Measurements from ENCODE around the gene PCDHGC4.

PCDHGC4 gene

DNA sequence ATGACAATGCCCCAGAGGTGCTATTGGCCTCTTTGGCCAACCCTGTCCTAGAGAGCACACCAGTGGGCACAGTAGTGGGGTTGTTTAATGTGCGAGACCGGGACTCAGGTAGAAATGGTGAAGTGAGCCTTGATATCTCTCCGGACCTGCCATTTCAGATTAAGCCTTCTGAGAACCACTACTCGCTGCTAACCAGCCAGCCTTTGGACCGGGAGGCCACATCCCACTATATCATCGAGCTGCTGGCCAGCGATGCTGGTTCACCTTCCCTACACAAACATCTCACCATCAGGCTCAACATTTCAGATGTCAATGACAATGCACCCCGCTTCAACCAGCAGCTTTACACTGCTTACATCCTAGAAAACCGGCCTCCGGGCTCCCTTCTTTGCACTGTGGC is 5.4 kb downstream of the PCDHGC4 start:
- TF ChIP-seq, protein P1, sequence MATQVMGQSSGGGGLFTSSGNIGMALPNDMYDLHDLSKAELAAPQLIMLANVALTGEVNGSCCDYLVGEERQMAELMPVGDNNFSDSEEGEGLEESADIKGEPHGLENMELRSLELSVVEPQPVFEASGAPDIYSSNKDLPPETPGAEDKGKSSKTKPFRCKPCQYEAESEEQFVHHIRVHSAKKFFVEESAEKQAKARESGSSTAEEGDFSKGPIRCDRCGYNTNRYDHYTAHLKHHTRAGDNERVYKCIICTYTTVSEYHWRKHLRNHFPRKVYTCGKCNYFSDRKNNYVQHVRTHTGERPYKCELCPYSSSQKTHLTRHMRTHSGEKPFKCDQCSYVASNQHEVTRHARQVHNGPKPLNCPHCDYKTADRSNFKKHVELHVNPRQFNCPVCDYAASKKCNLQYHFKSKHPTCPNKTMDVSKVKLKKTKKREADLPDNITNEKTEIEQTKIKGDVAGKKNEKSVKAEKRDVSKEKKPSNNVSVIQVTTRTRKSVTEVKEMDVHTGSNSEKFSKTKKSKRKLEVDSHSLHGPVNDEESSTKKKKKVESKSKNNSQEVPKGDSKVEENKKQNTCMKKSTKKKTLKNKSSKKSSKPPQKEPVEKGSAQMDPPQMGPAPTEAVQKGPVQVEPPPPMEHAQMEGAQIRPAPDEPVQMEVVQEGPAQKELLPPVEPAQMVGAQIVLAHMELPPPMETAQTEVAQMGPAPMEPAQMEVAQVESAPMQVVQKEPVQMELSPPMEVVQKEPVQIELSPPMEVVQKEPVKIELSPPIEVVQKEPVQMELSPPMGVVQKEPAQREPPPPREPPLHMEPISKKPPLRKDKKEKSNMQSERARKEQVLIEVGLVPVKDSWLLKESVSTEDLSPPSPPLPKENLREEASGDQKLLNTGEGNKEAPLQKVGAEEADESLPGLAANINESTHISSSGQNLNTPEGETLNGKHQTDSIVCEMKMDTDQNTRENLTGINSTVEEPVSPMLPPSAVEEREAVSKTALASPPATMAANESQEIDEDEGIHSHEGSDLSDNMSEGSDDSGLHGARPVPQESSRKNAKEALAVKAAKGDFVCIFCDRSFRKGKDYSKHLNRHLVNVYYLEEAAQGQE (IDR thresholded peaks at IDR 0.05; ENCODE audit: insufficient read depth in 1 of 2, low read depth in 2 of 2, low read length in 2 of 2): no peak
- no peak for TF ChIP-seq TAF1 (IDR thresholded peaks at IDR 0.05; ENCODE audit: borderline replicate concordance, insufficient read depth, low read length)
- TF ChIP-seq SIN3A (IDR thresholded peaks at IDR 0.05; ENCODE audit: borderline replicate concordance, insufficient read depth, low read length): no peak
- no peak for TF ChIP-seq FOXP2 (optimal IDR thresholded peaks at IDR 0.05; ENCODE audit: borderline replicate concordance, extremely low read depth, extremely low read length, insufficient read depth)
- TF ChIP-seq POLR2AphosphoS5 (IDR thresholded peaks at IDR 0.05; ENCODE audit: low read depth, low read length): no peak

DNA sequence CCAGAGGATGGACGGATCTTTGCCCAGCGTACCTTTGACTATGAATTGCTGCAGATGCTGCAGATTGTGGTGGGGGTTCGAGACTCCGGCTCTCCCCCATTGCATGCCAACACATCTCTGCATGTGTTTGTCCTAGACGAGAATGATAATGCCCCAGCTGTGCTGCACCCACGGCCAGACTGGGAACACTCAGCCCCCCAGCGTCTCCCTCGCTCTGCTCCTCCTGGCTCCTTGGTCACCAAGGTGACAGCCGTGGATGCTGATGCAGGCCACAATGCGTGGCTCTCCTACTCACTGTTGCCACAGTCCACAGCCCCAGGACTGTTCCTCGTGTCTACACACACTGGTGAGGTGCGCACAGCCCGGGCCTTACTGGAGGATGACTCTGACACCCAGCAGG is 5.9 kb downstream of the PCDHGC4 start:
- TF ChIP-seq, protein P1 (IDR thresholded peaks at IDR 0.05; ENCODE audit: insufficient read depth in 1 of 2, low read depth in 2 of 2, low read length in 2 of 2): no peak
- no peak for TF ChIP-seq TAF1 (IDR thresholded peaks at IDR 0.05; ENCODE audit: borderline replicate concordance, insufficient read depth, low read length)
- TF ChIP-seq POLR2AphosphoS5 (IDR thresholded peaks at IDR 0.05; ENCODE audit: low read depth, low read length): no peak
- no peak for TF ChIP-seq FOXP2 (optimal IDR thresholded peaks at IDR 0.05; ENCODE audit: borderline replicate concordance, extremely low read depth, extremely low read length, insufficient read depth)
- TF ChIP-seq SIN3A (IDR thresholded peaks at IDR 0.05; ENCODE audit: borderline replicate concordance, insufficient read depth, low read length): no peak

DNA sequence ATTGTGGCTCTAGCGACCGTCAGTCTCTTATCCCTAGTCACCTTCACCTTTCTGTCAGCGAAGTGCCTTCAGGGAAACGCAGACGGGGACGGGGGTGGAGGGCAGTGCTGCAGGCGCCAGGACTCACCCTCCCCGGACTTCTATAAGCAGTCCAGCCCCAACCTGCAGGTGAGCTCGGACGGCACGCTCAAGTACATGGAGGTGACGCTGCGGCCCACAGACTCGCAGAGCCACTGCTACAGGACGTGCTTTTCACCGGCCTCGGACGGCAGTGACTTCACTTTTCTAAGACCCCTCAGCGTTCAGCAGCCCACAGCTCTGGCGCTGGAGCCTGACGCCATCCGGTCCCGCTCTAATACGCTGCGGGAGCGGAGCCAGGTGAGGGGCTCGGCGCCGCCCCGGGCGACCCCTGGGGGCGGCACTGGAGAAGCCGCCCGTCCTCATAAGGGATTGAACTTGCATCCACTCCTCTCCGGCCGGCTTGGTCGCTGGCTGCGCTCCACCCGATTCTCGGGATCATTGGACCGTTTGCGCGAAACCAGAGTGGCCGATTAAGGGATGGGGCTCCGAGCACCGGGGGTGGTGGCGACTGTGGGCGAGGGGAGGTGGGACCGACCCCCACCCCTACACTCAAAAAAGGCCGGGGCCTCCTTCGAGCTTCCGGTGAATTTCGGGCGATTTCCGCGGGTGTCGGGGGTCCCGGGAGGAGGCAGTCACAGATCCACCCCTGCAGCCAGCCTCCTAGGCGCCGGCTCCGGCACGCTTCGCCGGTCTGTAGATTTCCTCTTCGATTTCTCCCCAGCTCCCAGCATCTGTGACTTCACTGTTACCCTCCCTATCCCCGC is 6.7 kb downstream of the PCDHGC4 start:
- TF ChIP-seq SIN3A (IDR thresholded peaks at IDR 0.05; ENCODE audit: borderline replicate concordance, insufficient read depth, low read length) (no peak), FOXP2 (optimal IDR thresholded peaks at IDR 0.05; ENCODE audit: borderline replicate concordance, extremely low read depth, extremely low read length, insufficient read depth) (no peak), TAF1 (IDR thresholded peaks at IDR 0.05; ENCODE audit: borderline replicate concordance, insufficient read depth, low read length) (no peak), POLR2AphosphoS5 (IDR thresholded peaks at IDR 0.05; ENCODE audit: low read depth, low read length) (no peak)
- TF ChIP-seq, protein P1 (IDR thresholded peaks at IDR 0.05; ENCODE audit: insufficient read depth in 1 of 2, low read depth in 2 of 2, low read length in 2 of 2): no peak

DNA sequence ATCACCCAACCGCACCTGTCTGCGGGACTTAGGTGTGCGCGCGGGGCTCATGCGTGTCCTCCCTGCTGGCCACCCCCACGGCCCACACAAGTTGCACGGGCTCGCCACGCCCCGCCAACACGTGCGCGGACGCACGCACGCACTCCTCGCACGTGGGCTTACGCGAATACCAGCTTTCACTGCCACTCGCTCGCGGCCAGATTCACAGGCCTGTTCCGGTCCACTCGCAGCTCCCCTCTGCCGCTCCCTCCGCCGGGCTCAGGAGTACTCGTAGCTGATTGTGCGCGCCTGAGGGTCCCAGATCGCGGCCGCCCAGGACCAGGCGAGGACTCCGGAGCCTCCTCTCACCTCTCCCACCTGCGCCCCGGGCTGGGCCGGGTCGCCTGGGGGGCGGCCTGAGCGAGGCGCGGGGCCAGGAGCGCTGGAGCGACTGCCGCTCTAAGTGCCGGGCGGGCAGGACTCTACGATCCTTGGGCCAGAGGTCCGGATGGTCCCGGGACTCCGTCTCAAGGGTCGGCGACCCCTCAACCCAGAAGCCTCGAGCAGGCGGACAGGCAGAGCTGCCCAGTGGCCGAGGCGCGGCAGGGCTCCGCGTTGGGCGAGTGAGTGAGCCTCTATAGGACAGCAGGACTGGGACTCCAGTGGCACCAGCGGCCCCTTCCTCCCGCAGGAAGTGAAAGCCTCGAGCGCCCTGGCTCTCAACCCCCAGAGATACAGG is 7.5 kb downstream of the PCDHGC4 start:
- TF ChIP-seq SIN3A (IDR thresholded peaks at IDR 0.05; ENCODE audit: borderline replicate concordance, insufficient read depth, low read length): no peak
- TF ChIP-seq, protein P1 (IDR thresholded peaks at IDR 0.05; ENCODE audit: insufficient read depth in 1 of 2, low read depth in 2 of 2, low read length in 2 of 2): no peak
- TF ChIP-seq POLR2AphosphoS5 (IDR thresholded peaks at IDR 0.05; ENCODE audit: low read depth, low read length): no peak
- TF ChIP-seq TAF1 (IDR thresholded peaks at IDR 0.05; ENCODE audit: borderline replicate concordance, insufficient read depth, low read length): no peak
- TF ChIP-seq FOXP2 (optimal IDR thresholded peaks at IDR 0.05; ENCODE audit: borderline replicate concordance, extremely low read depth, extremely low read length, insufficient read depth): no peak

Measured in PFSK-1 (cell line).